GM19324 (cell line): ENCODE results near the gene TM9SF1.
"Not testable (repeated sequence)": the region's sequence is repeated elsewhere in the genome, so short reads cannot be mapped to it uniquely, and the experiment has no call there.

Source experiments
- ATAC-seq: cut with Tn5 transposase; IDR thresholded peaks from one replicate; pipeline ENCODE4 v1.9.1; 2021; ENCODE audit warnings: mild to moderate bottlenecking, moderate library complexity; ENCODE audit not compliant: unreplicated experiment, low FRiP score

TM9SF1 gene

GRCh38 chr14:24226473-24226872, 31.2 kb upstream of the TM9SF1 start:
- ATAC-seq: no peak

DNA sequence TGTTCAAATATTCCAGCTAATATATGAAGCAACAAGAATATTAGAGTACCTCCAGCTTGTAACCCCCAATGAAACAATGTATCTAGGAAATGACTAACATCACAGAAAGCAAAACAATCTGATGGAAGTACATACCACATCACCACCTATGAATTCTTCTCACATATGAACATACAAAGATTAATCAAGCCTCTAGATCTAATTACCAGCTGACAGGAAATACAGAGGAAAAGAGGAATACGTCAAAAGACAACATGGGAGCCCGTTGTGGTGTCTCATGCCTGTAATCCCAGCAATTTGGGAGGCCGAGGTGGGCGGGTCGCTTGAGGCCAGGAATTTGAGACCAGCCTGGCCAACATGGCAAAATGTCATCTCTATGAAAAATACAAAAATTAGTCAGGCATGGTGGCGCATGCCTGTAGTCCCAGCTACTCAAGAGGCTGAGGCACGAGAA, 29.4 kb upstream of the TM9SF1 start:
- no peak for ATAC-seq

DNA sequence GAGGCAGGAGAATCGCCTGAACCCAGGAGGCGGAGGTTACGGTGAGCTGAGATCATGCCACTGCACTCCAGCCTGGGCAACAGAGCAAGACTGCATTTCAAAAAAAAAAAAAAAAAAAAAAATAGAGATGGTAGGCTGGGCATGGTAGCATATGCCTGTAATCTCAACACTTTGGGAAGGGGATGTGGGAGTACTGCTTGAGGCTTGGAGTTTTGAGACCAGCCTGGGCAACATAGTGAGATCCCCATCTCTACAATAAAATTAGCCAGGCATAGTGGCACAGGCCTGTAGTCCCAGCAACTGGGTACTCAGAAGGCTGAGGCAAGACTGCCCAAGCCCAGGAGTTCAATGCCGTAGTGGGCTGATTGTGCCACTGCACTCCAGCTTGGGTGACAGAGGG, 27.7 kb upstream of the TM9SF1 start:
- not testable (repeated sequence) for ATAC-seq

DNA sequence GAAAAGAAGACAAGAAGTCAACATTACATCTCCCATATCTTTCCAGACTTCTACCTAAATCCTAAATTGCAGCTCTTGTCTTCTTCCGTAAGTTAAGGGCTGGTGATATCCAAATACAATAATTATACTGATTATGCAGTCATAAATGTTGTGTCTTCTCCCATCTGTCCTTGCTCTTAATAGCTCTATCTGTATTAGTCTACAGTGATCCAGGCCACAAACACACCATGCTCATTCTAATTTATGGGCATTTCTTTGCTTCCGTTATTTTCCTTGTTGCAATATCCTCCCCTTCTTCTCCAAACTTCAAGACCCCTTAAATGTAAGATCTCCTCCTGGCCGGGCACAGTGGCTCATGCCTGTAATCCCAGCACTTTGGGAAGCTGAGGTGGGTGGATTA, 24.3 kb upstream of the TM9SF1 start:
- no peak for ATAC-seq

DNA sequence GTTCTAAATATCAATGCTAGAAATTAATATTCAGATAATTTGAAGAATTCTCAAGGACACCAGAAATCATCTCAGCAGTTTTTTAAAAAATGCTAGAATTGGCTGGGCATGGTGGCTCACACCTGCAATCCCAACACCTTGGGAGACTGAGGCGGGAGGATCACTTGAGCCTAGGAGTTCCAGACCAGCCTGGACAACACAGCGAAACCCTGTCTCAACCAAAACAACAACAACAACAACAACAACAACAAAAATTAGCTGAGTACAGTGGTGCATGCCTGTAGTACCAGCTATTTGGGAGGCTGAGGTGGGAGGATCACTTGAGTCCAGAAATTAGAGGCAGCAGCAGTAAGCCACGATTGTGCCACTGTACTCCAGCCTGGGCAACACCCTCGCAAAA, 23.8 kb upstream of the TM9SF1 start:
- ATAC-seq: no peak

GRCh38 chr14:24216876-24217275, 21.6 kb upstream of the TM9SF1 start:
- not testable (repeated sequence) for ATAC-seq

- ATAC-seq: no peak
Measured at GRCh38 chr14:24216345-24216699, 21.1 kb upstream of the TM9SF1 start.

DNA sequence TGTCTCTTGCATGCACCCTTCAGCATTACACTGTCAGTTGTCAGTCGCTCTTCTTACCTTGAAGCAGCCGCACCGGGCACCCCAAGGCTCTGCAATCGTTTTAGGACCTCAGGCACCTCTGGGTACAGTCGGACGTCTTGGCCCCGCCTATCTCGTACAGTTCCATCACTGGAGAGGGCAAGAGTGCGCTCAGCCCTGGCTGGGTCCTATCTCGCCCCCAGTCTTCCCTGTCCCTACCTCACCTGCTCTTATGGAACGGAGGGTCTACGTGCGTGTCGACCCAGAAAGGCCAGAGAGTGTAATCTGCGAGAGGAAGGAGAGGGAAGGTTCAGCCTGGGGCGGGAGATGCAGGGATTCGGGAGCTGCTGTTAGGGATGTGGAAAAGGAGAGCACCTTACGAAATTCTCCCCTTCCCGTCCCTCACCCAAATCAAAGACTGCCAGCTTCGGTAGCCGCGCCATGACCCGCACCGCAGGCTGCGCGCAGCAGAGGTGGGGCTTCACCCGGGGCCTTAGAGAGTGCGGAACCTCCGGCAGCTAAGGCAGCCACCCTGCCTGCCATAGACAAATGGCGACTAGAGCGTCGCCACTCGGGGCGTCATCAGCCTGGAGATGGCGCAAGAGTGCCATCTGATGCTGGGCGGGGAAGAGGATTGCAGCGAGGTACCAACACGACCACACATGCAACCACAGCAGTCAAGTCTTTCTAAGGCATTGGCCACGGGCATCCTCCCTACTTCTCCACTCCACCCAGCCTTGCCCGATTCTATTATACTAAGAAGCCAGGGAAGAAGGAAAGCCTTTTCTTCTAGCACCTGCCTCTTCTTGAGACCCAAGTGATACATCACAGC, 20.5 kb upstream of the TM9SF1 start, which contains the start of gene MDP1:
Gene MDP1, minus strand, starts transcription at position 572 of the 850 bp plus-strand sequence. Its CDS starts 111 bp downstream, at position 461.
- peak; percentile 58 for ATAC-seq

DNA sequence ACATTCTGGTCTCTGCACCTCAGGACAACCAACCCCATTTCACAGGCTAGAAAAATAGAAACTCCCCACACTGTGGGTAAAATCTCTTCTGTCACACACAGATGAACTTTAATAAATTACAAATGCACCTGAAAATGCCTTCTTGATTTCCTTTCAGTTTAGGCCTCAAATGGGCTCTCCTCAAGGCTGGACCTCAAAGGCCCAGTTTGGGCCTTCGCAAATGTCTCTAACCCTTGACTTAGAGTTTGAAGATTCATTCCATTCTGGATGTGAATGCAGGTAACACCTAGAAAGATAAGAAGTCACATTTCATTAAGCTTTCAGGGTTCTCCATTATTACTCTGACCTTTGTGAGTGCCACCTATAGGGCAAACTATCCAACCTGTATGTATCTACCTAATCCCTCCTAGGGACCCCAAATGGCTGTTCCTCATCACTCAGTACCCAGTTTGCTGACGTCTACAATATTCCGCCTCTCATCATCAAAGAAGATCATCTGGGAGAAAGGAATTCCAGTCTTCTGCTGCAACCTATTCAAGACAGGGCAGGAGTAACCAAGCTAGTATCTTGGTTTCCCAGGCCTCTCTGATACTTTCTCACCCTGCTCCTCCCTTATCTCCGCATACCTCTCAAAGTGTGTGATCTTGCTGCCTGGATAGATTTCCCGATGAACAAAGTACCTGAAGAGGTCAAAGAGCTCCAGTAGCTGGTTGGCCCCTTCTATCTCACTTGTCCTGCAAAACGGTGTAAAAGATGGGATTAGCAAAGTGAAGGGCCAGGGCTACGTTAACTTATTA, 18.8 kb upstream of the TM9SF1 start:
- ATAC-seq: no peak

DNA sequence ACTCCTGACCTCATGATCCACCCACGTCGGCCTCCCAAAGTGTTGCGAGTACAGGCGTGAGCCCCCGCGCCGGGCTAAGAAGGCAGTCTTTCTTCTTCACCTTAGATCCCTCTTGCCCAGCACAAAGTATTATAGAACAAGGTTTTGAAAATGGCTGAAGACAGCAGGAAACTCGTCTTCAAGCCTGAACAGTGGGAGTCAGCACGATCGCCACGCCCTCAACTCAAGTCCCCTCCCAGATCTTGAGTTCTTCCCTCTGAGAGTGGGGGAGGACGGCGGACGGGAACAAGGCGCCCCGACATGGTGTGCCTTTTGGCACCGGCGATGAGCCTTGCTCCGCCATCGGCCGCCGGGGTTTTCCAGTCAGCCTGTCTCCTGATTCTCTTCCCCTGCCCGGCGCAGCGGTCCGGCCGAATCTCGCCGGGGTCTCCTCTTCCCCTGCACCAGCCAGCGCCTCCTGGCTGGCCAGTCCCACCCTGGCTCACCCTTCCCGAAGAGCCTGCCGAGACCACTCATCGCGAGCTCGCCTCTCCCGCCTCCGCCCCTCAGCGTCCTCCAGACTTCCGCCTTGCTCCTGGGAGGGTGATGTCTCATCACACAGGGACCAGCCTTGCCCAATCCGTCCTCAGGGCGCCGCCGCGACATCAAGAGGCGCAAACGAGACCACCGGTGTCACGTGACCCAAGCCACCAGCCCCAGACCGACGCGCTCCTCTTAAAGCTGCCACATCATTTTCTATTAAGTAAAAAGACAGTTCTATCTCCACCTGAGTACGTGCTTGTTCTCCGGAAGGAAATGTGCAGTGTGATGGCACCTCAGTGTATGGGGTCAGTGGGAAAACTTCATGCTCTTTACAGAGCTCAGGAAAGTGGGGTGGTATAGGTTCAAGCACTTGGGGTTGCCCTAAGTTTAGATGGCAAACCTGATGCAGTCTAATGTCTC, 18.0 kb upstream of the TM9SF1 start, which contains the start of gene CHMP4A:
Gene CHMP4A, minus strand, starts transcription at position 565 of the 942 bp plus-strand sequence. Its CDS starts 49 bp downstream, at position 516.
- peak; percentile 78 for ATAC-seq

- ATAC-seq: no peak
Measured at GRCh38 chr14:24211311-24211710, 16.1 kb upstream of the TM9SF1 start.

- ATAC-seq: no peak
Measured at GRCh38 chr14:24207625-24208024, 12.4 kb upstream of the TM9SF1 start.

DNA sequence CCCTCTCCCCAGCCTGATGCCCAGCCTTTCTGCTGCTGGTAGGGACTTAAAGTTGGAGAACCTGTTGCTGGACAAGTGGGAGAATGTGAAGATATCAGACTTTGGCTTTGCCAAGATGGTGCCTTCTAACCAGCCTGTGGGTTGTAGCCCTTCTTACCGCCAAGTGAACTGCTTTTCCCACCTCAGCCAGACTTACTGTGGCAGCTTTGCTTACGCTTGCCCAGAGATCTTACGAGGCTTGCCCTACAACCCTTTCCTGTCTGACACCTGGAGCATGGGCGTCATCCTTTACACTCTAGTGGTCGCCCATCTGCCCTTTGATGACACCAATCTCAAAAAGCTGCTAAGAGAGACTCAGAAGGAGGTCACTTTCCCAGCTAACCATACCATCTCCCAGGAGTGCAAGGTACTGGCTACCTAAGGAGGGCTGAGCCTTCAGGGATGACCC, 11.9 kb upstream of the TM9SF1 start:
- ATAC-seq: no peak

GRCh38 chr14:24206260-24207103, 11.2 kb upstream of the TM9SF1 start:
- no peak for ATAC-seq

GRCh38 chr14:24204163-24205146, 9.2 kb upstream of the TM9SF1 start:
- no peak for ATAC-seq

GRCh38 chr14:24203249-24203886, 8.1 kb upstream of the TM9SF1 start:
- not testable (repeated sequence) for ATAC-seq

- not testable (repeated sequence) for ATAC-seq
Measured at GRCh38 chr14:24202538-24202937, 7.3 kb upstream of the TM9SF1 start.
